GM12865 (cell line): ENCODE results near the gene NFE2L2.
"Not testable (repeated sequence)": the region's sequence is repeated elsewhere in the genome, so short reads cannot be mapped to it uniquely, and the experiment has no call there.

Experiments used
- DNase-seq: peaks from one replicate; pipeline ENCODE4 v3.0.0; 2010; ENCODE audit warnings: low read depth
- H3K4me3 ChIP-seq: 2 replicates; pipeline ENCODE4 v1.5.1; 2011; ENCODE audit warnings: mild to moderate bottlenecking, low read depth, low read length, control low read depth
- TF ChIP-seq, protein P1 (sequence below): IDR thresholded peaks from 2 replicates; pipeline ENCODE4 v1.5.1; 2011; ENCODE audit warnings: low read length, control low read depth, low read depth, inconsistent platforms; ENCODE audit not compliant: insufficient read depth; ENCODE audit errors: missing control alignments

Gene NFE2L2

DNA sequence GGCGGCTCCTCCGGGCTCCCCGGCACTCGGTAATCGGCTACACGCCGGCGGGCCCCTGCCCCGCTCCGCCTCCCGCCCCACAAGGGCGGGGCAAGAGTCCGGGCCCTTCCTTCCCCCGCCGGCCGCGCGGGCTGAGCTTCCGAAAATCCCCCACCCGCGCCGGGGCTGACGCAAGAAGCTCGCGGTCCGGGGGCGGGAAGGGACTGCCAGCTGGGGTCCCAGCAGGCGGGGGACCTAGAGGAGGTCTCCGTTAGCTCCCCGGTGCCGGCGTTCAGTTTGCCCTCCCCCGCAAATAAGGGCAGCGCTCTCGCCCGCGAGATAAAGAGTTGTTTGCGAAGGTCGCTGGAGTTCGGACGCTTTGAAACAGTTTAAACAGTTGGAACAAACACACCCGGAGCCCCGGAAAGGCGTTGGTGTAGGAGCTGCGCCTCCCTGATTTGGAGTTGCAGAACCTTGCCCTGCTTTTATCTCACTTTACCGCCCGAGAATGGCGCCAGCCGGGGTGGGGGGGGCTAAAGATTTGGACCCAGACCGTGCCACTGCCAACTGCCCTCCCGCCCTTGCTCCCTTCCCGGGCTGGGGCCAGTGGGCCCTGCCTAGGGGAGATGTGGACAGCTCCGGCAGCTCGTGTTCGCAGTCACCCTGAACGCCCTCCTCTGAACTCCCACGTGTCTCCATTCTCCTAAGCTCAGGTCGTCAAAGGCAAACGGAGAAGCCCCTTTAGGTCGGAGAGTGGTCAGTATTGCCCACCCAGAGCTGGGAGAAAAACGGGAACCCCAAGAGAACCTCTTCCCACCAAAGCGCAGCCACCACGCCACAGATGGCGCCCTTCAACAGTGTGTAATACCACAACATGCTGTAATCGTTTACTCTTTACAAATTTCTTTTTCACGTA lies at the start of gene NFE2L2:
Gene NFE2L2 (minus strand): TSS at position 35 of the 895 bp plus-strand sequence. CDS start 151 bp downstream, outside the sequence.
- peak; percentile 95 for DNase-seq
- TF ChIP-seq, protein P1, sequence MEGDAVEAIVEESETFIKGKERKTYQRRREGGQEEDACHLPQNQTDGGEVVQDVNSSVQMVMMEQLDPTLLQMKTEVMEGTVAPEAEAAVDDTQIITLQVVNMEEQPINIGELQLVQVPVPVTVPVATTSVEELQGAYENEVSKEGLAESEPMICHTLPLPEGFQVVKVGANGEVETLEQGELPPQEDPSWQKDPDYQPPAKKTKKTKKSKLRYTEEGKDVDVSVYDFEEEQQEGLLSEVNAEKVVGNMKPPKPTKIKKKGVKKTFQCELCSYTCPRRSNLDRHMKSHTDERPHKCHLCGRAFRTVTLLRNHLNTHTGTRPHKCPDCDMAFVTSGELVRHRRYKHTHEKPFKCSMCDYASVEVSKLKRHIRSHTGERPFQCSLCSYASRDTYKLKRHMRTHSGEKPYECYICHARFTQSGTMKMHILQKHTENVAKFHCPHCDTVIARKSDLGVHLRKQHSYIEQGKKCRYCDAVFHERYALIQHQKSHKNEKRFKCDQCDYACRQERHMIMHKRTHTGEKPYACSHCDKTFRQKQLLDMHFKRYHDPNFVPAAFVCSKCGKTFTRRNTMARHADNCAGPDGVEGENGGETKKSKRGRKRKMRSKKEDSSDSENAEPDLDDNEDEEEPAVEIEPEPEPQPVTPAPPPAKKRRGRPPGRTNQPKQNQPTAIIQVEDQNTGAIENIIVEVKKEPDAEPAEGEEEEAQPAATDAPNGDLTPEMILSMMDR, result peak; percentile 18
- H3K4me3 ChIP-seq, result peak within 1 kb of the TSS; percentile 91

DNA sequence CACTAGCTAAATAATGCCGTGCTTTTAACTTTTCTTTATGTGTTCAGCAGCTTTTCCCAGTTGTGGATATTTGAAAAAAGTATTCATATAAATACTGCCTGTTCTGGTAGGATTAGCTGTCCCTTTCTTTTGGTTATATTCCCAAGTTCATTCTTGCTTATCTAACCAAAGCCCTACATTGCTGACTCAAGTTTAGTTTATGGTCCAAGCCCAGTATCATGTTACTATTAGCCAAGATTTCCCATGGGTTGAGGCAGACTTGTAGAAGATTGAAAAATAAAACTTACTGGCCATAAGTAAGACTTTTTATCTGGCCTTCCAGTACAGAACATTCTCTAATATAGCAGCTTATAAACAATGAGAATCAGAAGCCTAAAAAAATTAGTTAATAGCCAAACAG lies 49.7 kb upstream of the NFE2L2 start:
- H3K4me3 ChIP-seq, result no peak overlapping the region
- DNase-seq, result no peak
- TF ChIP-seq, protein P1, result no peak

DNA sequence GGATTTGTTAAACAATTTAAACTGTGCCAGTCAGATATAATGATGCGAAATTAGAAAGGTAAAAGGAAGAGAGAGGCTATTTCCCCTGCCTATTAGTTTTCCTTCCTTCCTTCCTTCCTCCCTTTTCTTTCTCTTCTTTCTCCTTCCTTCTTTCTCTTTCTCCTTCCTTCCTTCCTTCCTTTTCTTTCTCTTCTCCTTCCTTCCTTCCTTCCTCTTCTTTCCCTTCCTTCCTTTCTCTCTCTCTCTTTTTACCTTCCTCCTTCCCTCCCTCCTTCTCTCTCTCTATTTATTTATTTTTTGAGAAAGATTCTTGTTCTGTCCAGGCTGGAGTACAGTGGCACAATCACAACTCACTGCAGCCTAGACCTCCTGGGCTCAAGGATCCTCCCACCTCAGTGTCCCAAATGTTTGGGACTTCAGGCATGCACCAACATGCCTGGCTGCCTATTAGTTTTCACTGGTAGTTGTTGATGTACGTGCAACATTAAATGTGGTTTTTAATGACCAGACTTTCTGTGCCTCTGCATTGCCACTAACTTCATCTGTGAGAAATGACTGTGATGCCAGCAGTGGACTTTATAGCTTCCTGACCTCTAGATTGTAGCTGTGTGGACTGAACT lies 48.7 kb upstream of the NFE2L2 start:
- TF ChIP-seq, protein P1, result no peak
- DNase-seq, result no peak
- no peak overlapping the region for H3K4me3 ChIP-seq

DNA sequence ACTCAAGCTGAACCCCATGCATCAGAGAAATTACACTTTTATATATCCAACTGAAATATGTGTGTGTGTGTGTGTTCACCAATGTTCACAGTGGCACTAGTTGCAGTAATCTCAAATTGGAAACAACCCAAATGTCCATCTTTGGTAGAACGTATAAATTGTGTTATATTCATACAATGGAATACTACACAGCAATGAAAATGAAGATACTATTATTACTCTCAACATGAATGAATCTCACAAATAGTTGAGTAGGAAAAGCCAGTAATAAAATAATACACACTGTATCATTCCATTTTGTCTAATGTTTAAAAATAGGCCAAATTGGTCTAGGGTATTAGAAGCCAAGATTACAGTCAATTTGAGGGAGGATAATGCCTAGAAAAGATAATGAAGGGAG lies 48.0 kb upstream of the NFE2L2 start:
- H3K4me3 ChIP-seq, result no peak overlapping the region
- DNase-seq, result no peak
- TF ChIP-seq, protein P1, result no peak

DNA sequence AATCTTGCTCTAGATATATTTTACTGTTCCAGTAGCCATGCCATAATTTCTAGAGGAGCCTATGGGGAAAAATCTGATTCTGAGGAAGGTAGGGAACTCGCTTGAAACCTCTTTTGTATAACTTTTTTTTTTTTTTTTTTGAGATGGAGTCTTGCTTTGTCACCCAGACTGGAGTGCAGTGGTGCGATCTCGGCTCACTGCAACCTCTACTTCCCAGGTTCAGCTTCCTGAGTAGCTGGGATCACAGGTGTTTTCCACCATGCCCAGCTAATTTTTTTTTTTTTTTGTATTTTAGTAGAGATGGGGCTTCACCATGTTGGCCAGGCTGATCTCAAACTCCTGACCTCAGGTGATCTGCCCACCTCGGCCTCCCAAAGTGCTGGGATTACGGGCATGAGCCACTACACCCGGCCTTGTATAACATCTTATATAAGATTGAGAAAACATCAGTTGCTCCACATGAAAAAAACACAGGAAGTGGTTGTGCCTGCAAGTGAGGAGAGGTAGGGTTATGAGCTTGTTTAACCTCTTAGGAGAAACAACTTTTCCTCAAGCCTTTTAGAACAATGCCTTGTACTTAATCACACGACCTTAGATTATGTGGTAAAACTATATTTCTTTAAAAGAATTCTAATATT lies 45.3 kb upstream of the NFE2L2 start:
- not testable (repeated sequence) for DNase-seq, H3K4me3 ChIP-seq

DNA sequence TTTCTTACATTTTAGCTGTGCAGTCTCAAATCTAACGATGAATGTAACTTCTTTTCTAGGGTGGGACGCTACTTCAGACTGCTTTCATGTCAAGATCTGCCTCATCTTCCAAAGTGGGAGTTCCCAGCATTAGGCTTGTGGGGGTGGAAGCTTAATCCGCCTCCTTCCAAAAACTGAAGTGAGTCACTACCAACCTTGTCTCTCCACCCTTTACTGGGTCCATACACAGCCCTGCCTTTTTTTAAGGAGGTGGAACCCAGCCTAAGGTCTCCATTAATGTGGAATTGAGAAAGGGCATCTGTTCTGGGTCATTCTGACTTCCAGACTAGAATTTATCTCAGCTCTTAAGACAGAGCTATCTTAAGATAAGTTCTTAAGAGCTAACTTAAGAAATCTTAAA lies 42.0 kb upstream of the NFE2L2 start:
- H3K4me3 ChIP-seq, result no peak overlapping the region
- no peak for DNase-seq
- TF ChIP-seq, protein P1, result no peak

DNA sequence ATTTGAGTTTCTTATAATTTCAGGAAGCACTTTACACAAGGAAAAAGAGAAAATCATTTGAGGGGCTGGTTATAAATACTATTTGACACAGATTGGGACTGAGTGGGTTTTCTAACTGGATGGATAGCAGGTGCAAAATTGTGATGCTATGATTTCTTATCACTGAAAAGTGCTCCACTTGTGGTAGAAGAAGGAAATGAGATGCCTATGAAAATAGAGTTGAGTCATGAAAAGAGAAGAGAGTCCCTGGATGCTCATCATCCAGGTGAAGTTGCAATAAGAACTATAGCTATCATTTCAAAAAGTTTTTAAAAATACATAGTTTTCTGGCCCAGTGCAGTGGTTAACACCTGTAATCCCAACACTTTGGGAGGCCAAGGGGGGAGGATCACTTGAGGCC lies 39.4 kb upstream of the NFE2L2 start:
- no peak for DNase-seq
- no peak overlapping the region for H3K4me3 ChIP-seq
- TF ChIP-seq, protein P1, result no peak
